ENCODE results near the gene SSH3. TPM values are rescaled to one million over a fixed set of nuclear protein-coding genes. Genes with fewer than 3 reads are reported as not detected.

The SSH3 gene
- total RNA-seq, 1 donor from 2014 or later, result 7.3 TPM

GRCh38 chr11:67292671-67293070 lies 10.7 kb upstream of the SSH3 start:
- no peak for DNase-seq (ENCODE audit: low read depth in 2 of 2)

- peak; percentile 23 to 83 for DNase-seq (ENCODE audit: low read depth in 2 of 2)
These were observed 10.2 kb upstream of the SSH3 start for GRCh38 chr11:67293090-67293489.

GRCh38 chr11:67295846-67296245 lies 7.5 kb upstream of the SSH3 start:
- no peak for DNase-seq (ENCODE audit: low read depth in 2 of 2)

- DNase-seq (ENCODE audit: low read depth in 2 of 2), result no peak
These were observed 4.5 kb upstream of the SSH3 start for GRCh38 chr11:67298786-67299185.

GRCh38 chr11:67299471-67300191 lies 3.7 kb upstream of the SSH3 start:
- no peak for DNase-seq (ENCODE audit: low read depth in 2 of 2)

- DNase-seq (ENCODE audit: low read depth in 2 of 2), result no peak
These were observed 3.0 kb upstream of the SSH3 start for GRCh38 chr11:67300256-67300755.

GRCh38 chr11:67300756-67301312 lies 2.5 kb upstream of the SSH3 start:
- DNase-seq (ENCODE audit: low read depth in 2 of 2), result no peak

GRCh38 chr11:67301313-67301921 lies 1.9 kb upstream of the SSH3 start:
- DNase-seq (ENCODE audit: low read depth in 2 of 2), result no peak

GRCh38 chr11:67301951-67302516 lies 1.3 kb upstream of the SSH3 start:
- DNase-seq (ENCODE audit: low read depth in 2 of 2), result no peak

GRCh38 chr11:67302571-67303131 lies 679 bp upstream of the SSH3 start:
- DNase-seq (ENCODE audit: low read depth in 2 of 2), result no peak

GRCh38 chr11:67303835-67304411 lies 593 bp downstream of the SSH3 start:
- no peak for DNase-seq (ENCODE audit: low read depth in 2 of 2)

- DNase-seq (ENCODE audit: low read depth in 2 of 2), result no peak
These were observed 1.3 kb downstream of the SSH3 start for GRCh38 chr11:67304511-67305113.

- no peak for DNase-seq (ENCODE audit: low read depth in 2 of 2)
These were observed 3.6 kb downstream of the SSH3 start for GRCh38 chr11:67306769-67307544.

- no peak for DNase-seq (ENCODE audit: low read depth in 2 of 2)
These were observed 4.2 kb downstream of the SSH3 start for GRCh38 chr11:67307545-67308001.

- DNase-seq (ENCODE audit: low read depth in 2 of 2), result no peak
These were observed 4.9 kb downstream of the SSH3 start for GRCh38 chr11:67308031-67308866.

GRCh38 chr11:67309166-67309565 lies 5.8 kb downstream of the SSH3 start:
- DNase-seq (ENCODE audit: low read depth in 2 of 2), result no peak

GRCh38 chr11:67309661-67310061 lies 6.3 kb downstream of the SSH3 start:
- DNase-seq (ENCODE audit: low read depth in 2 of 2), result no peak

GRCh38 chr11:67310246-67311050 lies 7.1 kb downstream of the SSH3 start:
- no peak for DNase-seq (ENCODE audit: low read depth in 2 of 2)

Measured in lung microvascular endothelial cell (primary cell).